ENCODE data around the gene ACSBG1.

DNA sequence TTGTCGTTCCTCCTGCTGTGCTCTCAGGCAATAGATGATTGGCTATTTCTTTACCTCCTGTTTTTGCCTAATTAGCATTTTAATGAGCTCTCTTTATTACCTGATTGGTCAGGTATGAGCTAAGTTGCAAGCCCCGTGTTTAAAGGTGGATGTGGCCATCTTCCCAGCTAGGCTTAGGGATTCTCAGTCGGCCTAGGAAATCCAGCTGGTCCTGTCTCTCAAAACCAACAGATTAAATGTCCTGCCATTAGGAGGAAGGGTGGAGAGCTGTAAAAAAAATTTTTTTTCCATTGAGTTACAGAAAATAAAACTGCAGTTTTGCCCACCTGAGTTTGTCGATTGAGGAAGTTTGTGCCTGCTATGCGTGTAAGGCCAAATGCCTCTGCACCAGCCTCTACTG lies 5.4 kb upstream of the ACSBG1 start:
- TF ChIP-seq, protein P1, sequence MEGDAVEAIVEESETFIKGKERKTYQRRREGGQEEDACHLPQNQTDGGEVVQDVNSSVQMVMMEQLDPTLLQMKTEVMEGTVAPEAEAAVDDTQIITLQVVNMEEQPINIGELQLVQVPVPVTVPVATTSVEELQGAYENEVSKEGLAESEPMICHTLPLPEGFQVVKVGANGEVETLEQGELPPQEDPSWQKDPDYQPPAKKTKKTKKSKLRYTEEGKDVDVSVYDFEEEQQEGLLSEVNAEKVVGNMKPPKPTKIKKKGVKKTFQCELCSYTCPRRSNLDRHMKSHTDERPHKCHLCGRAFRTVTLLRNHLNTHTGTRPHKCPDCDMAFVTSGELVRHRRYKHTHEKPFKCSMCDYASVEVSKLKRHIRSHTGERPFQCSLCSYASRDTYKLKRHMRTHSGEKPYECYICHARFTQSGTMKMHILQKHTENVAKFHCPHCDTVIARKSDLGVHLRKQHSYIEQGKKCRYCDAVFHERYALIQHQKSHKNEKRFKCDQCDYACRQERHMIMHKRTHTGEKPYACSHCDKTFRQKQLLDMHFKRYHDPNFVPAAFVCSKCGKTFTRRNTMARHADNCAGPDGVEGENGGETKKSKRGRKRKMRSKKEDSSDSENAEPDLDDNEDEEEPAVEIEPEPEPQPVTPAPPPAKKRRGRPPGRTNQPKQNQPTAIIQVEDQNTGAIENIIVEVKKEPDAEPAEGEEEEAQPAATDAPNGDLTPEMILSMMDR (optimal IDR thresholded peaks at IDR 0.05 in 1 of 3, IDR thresholded peaks at IDR 0.05 in 1 of 3, conservative IDR thresholded peaks at IDR 0.05 in 1 of 3; ENCODE audit: extremely low read depth in 1 of 3, insufficient read depth in 2 of 3, low read length in 3 of 3), result no peak
- no peak for TF ChIP-seq EZH2 (IDR thresholded peaks at IDR 0.05; ENCODE audit: low read length)

All from keratinocyte (primary cell).